ACC112 (cell line): ENCODE measurements around the gene ALPL.

ENCODE experiments used
- H2AFZ ChIP-seq: fragments of 200-600 bp; sonication (generic); one replicate; pipeline ENCODE4 v1.6.0; 2017; ENCODE audit warnings: antibody characterized with exemption, low read length; ENCODE audit not compliant: unreplicated experiment
- H3K27ac ChIP-seq: fragments of 200-600 bp; sonication (generic); 2 replicates; pipeline ENCODE4 v1.5.1; 2014; ENCODE audit warnings: low read depth, mild to moderate bottlenecking, antibody characterized with exemption, low read length, moderate library complexity
- H3K27me3 ChIP-seq: fragments of 200-600 bp; sonication (generic); 2 replicates; pipeline ENCODE4 v1.6.1; 2014; ENCODE audit warnings: mild to moderate bottlenecking, antibody characterized with exemption, low read length, moderate library complexity, mixed read lengths; ENCODE audit not compliant: insufficient read depth
- H3K36me3 ChIP-seq: fragments of 200-600 bp; sonication (generic); 2 replicates; pipeline ENCODE4 v1.6.1; 2016; ENCODE audit warnings: mild to moderate bottlenecking, antibody characterized with exemption, low read length, moderate library complexity, mixed read lengths; ENCODE audit not compliant: insufficient read depth
- H3K4me1 ChIP-seq: fragments of 200-600 bp; sonication (generic); one replicate; pipeline ENCODE4 v1.6.1; 2016; ENCODE audit warnings: low read length, mixed read lengths; ENCODE audit not compliant: insufficient read depth, unreplicated experiment, control insufficient read depth
- H3K4me3 ChIP-seq: fragments of 200-600 bp; sonication (generic); 2 replicates; pipeline ENCODE4 v1.5.1; 2014; ENCODE audit warnings: mild to moderate bottlenecking, low read depth, low read length
- H3K79me2 ChIP-seq: fragments of 200-600 bp; sonication (generic); one replicate; pipeline ENCODE4 v1.6.0; 2016; ENCODE audit warnings: low read length; ENCODE audit not compliant: control insufficient read depth, unreplicated experiment, insufficient read depth

ALPL gene

DNA sequence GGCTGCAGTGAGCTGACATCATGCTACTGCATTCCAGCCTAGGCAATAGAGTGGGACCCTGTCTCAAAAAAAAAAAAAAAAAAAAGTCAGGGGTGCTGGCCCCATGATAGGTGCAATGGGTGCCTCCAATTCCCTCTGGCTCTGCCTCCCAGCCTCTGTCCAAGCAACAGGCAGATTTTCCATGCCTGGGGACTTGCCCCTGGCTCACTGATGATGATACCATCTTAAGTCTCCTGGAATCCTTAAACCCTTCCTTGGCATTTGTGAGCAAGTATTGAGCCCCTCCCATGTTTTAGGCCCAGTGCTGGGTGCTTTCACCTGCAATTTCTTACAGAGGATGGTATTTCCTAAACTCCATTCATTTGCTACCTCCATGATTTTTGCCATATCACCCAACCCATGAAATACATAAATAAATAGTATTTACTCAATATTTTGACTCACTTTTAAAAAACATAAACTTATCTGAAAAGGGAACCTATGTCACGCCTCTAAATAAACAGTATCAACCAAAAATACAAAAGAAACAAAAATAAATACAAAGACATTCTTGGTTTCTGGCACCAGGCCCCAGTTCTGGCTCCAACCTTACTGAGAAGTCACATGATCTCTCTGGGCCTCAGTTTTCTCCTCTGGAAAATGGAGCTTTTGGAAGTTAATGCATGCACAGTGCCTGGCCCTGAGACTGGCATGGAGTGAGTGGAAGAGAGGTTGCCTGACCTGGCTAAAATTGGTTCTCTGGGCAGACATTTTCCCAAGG, 1.5 kb upstream of the ALPL start:
- H2AFZ ChIP-seq = no peak overlapping the region
- peaks cover 6% of the 10 kb centered on the region for H3K4me1 ChIP-seq
- no peaks in the 10 kb centered on the region for H3K36me3 ChIP-seq
- no peak overlapping the region for H3K27ac ChIP-seq
- H3K4me3 ChIP-seq = no peak overlapping the region
- H3K79me2 ChIP-seq = no peaks in the 10 kb centered on the region
- H3K27me3 ChIP-seq = peaks cover 12% of the 10 kb centered on the region; the same call in 1 of the 2 replicates

DNA sequence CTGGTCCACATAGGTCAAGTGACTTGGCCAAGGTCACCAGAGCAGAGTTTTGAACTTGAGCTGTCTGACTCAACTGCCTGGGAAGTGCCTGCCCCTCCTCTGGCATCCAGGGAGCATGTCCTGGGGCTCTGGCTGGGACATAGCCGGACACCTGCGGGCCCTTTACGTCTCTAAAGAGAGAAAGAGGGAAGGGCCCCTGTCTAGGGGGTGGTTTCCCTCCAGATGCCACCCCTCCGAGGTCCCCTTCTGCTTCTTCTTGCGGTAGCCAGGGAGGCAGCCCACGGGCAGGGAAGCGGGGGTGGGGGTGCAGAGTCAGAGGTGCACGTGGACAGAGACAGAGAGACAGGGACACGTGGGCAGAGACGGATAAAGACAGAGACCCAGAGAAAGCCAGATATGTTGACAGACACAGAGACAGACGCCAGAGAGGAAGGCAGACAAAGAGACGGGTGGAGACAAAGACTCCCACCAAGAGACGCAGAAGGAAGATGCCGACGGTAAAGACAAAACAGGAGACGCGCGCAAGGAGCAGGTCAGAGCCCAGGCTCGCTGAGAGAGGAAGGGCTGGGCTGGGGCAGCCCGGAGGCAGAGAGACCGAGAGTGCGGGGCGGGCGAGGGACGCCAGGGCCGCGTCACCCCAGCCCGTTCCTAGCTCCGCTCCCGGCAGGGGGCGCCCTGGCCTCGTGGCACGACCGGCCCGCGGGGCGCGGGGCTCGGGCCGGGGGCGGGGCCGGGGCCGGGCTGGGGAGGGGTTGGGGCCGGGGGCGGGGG, 458 bp upstream of the ALPL start:
- Histone ChIP-seq H3K27me3 (peaks cover 17% of the 10 kb centered on the region; the same call in 1 of the 2 replicates), H3K4me3 (peak overlapping the region; percentile 25; the same call in 1 of the 2 replicates), H2AFZ (peak overlapping the region; percentile 19)

DNA sequence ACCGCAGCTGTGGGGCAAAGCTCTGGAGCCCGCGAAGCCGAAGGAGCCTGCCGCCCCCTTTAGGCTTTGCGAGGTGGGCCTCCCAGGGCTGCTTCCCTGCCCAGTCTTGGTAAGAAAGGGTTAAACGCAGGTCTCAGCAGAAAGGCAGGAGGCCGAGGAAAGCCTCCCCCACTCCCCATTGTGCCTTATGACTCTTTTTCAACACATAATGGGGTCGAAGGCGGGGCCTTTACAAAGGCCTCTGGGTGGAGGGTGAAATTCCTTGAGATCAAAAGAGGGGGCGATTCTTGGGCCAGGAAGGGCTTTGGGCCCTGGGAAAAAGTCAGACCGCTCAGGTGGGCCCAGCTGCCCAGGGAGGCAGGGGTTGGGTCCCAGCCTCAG, 880 bp downstream of the ALPL start:
- Histone ChIP-seq H3K4me3 (no peak overlapping the region), H3K4me1 (peaks cover 6% of the 10 kb centered on the region), H3K27ac (no peak overlapping the region)

More for the DNA sequence above, 458 bp upstream of the ALPL start:
- H3K27ac ChIP-seq = no peak overlapping the region
- peaks cover 6% of the 10 kb centered on the region for H3K4me1 ChIP-seq
- no peaks in the 10 kb centered on the region for H3K36me3 ChIP-seq
- H3K79me2 ChIP-seq = no peaks in the 10 kb centered on the region

DNA sequence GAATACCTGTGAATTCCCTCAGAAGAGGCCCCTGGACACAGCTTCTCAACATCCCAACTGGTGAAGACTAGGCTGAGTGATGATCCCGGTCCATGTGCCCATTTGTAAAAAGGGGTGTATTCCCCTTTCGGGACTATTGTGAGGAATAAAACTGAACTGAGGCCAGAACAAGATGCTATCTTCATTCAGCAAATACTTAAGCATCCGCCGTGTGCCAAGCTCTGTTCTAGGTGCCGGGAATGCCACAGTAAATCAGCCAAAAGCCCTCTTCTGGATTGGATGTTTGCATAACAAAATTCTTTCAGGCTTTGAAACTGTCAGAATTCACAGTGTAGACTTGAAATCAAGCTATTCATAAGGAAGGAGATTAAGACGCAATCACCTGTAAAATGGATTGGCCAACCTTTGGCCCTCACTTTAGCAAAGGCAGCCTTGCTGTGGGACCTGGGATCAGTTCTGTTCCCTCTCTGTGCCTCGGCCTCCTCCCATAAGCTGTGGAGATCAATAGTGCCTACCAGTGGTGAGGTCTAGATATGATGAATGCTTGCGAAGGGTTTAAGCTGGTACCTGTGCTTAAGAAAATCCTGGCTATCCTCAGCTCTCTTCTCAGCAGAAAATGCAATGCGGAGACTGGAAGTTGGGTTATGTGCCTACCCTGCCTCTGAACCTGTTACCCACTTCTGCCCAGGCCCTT, 1.8 kb downstream of the ALPL start:
- Histone ChIP-seq H3K79me2 (no peaks in the 10 kb centered on the region), H3K4me3 (no peak overlapping the region), H3K27me3 (peaks cover 17% of the 10 kb centered on the region; the same call in 1 of the 2 replicates), H3K36me3 (no peaks in the 10 kb centered on the region), H3K4me1 (peaks cover 6% of the 10 kb centered on the region), H3K27ac (no peak overlapping the region), H2AFZ (no peak overlapping the region)

More for the DNA sequence above, 880 bp downstream of the ALPL start:
- Histone ChIP-seq H3K79me2 (no peaks in the 10 kb centered on the region), H2AFZ (no peak overlapping the region), H3K36me3 (no peaks in the 10 kb centered on the region), H3K27me3 (peaks cover 17% of the 10 kb centered on the region; the same call in 1 of the 2 replicates)

DNA sequence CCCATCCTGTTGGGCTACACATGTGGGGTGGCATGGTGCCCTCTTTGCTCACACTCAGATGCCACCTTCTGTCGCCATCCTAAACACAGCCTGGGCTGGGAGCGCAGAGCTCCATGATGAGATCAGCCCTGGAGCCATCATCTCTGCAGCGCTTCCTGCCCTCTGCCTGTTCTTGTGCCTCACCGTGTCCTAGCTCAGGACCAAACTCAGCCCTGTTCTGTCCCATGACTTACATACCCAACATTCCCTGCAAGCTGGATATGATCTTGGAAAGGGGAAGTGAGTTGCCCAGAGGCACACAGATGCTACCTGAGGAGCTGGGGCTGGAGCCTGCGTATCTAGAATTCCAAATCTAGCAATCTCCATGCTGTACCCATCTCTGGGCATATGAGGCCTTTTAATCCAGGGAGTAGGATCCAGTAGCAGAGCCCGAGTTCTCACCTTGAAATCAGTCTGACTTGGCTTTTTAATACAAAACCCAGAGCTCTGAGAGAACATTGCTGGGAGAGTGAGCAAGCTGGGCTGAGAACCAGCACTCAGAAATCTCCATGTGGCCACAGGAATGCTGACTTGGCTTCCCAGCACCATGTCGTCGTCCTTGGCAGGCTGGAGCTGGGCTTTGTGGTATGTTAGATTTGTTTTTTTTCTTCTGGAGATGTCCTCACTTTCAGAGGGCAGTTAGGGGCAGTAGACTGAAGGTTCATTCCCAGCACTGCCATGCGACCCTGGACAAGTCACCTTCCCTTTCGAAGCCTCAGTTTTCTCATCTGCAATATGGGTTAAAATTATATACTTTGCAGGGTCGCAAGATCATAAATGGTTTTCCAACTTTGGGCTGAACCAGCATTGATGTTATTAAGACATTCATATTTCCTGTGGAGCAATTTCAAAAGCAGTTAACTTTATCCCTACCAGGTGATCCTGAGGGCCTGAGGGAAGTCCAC, 2.6 kb downstream of the ALPL start:
- no peaks in the 10 kb centered on the region for H3K79me2 ChIP-seq
- peaks cover 6% of the 10 kb centered on the region for H3K4me1 ChIP-seq
- H3K4me3 ChIP-seq = no peak overlapping the region
- no peak overlapping the region for H2AFZ ChIP-seq
- peaks cover 17% of the 10 kb centered on the region; the same call in 1 of the 2 replicates for H3K27me3 ChIP-seq
- no peaks in the 10 kb centered on the region for H3K36me3 ChIP-seq
- peak overlapping the region; percentile 30; the same call in 1 of the 2 replicates for H3K27ac ChIP-seq

DNA sequence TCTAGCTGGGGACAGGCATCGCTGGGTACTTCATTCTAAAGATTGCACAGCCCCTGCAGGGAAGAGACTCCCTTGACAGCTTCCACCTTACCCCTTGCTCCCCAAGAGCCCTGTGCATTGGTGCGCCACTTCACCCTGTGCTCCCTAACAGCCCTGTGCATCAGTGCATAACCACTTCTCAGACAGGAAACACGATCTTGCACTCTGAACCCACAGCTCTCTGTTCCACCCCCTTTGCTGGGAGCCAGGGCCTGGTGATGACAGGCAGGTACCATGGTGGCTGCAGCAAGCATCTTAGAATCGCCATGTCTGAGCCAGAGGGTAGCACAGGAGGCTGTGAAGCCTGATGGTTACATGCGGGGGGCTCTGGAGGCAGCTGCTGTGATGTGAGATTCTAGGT, 5.0 kb downstream of the ALPL start:
- no peak overlapping the region for H3K27ac ChIP-seq
- H3K4me3 ChIP-seq = no peak overlapping the region
- H3K79me2 ChIP-seq = no peaks in the 10 kb centered on the region
- H3K27me3 ChIP-seq = peaks cover 17% of the 10 kb centered on the region; the same call in 1 of the 2 replicates
- peaks cover 6% of the 10 kb centered on the region for H3K4me1 ChIP-seq
- H2AFZ ChIP-seq = no peak overlapping the region
- H3K36me3 ChIP-seq = no peaks in the 10 kb centered on the region

DNA sequence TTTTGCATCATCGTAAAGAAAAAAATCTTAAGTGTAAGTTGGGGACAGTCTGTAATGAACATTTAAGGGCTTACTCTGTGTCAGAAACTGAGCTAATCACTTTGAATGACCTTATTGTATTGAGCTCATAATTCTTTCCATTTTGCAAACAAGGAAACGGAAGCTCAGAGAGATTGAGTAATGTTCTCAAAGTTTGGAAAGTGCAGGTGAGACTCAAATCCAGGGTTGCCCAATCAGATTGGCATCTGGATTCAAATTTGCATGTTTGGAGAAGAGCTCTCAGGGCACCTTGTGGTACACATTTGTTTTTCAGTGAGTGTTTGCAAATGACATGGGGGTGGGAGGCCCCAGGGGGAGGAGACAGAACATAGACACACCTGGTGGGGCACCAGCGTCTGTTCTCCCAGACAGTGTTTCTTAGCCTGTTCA, 8.0 kb downstream of the ALPL start:
- no peak overlapping the region for H3K4me3 ChIP-seq
- H3K27ac ChIP-seq = no peak overlapping the region
- H3K79me2 ChIP-seq = no peaks in the 10 kb centered on the region
- 0 out of 2 replicates have a peak, but pooled peaks cover 5% of the 10 kb centered on the region for H3K27me3 ChIP-seq
- H3K36me3 ChIP-seq = no peaks in the 10 kb centered on the region
- H3K4me1 ChIP-seq = no peaks in the 10 kb centered on the region
- no peak overlapping the region for H2AFZ ChIP-seq

DNA sequence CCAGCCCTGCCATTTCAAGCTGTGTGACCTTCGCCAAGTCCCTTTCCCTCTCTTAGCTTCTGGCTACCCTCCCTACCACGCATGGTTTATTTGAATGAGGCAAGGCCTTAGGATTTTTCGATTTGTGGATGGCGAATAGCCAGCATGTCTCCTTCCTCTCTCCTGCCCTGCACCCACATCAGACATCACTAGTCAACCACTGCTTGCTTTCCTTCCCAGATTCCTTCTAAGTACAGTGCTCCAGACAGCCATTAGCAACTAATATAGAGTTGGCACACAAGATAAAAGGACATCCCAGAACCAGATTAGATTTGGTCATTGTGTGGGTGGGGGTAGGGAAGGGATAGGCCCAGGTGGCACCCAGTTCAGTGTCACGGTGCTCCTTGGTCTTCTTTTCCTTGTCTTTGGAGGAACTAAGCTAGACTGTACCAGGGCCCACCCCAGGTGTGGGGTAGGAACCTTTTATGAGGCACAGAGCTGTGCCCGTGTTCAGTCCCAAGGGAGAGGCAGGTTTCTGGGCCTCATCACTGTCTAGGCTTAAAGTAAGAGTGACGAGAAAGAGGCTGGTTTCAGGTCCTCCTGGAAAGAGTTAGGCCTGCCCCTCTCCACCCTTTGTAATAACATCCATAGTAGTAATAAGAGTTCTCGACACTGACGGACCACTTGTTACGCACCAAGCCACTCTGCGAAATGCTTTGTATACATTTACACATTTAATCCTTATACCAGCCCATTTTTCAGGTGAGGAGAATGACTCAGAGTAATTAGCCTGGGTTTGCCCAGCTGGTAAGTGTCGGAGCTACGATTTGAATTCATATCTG, 8.6 kb downstream of the ALPL start:
- Histone ChIP-seq H3K79me2 (no peaks in the 10 kb centered on the region), H3K4me3 (no peak overlapping the region), H3K36me3 (no peaks in the 10 kb centered on the region), H3K4me1 (no peaks in the 10 kb centered on the region), H3K27ac (no peak overlapping the region), H2AFZ (no peak overlapping the region), H3K27me3 (0 out of 2 replicates have a peak, but pooled peaks cover 5% of the 10 kb centered on the region)

DNA sequence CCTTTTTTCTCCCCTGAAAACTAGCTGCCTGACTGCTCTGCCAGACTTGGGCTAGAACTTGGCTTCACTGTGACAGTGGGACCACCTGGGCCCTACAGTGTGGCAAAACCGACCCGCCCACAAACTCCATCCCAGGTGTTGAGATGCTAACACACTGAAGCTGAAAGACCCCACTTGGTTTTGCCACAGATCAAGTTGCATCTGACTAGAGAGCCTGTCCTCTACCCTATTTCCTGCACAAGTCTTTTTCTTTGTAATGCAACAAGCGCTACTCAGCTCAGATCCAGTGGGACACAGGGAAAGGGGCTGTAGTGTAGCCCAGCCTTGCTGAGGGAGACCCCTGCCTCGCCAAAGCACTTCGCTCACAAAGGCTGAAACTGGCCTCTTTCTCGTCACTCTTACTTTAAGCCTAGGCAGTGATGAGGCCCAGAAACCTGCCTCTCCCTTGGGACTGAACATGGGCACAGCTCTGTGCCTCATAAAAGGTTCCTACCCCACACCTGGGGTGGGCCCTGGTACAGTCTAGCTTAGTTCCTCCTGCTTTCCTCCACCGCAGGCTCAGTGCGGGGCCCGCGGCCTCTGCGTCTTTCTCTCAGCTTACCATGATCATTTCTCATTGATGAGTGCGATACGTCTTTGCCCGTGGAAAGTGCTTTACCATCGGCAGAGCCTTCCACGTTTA, 9.7 kb downstream of the ALPL start:
- H3K36me3 ChIP-seq = no peaks in the 10 kb centered on the region
- no peak overlapping the region for H2AFZ ChIP-seq
- no peak overlapping the region for H3K27ac ChIP-seq
- H3K79me2 ChIP-seq = no peaks in the 10 kb centered on the region
- no peaks in the 10 kb centered on the region for H3K4me1 ChIP-seq
- no peaks in the 10 kb centered on the region for H3K27me3 ChIP-seq
- H3K4me3 ChIP-seq = no peak overlapping the region
